Measurements from ENCODE around the gene SMIM7. TPM values are rescaled to one million over a fixed set of nuclear protein-coding genes. Genes with fewer than 3 reads are reported as not detected.

Gene SMIM7
- total RNA-seq, 1 donor from 2014 or later: 59.1 TPM

- intact Hi-C loops (cut with micrococcal nuclease): no loop called here
Measured at GRCh38 chr19:16599655-16600346, 60.1 kb downstream of the SMIM7 start.

- intact Hi-C loops (cut with micrococcal nuclease): no loop called here
Measured at GRCh38 chr19:16598848-16599247, 61.1 kb downstream of the SMIM7 start.

- intact Hi-C loops (cut with micrococcal nuclease): no loop called here
Measured at GRCh38 chr19:16596399-16596798, 63.5 kb downstream of the SMIM7 start.

Other genes starting within 250 kb of the SMIM7 start
- 41.1 and 46.3 TPM in 2 replicates for gene EPS15L1, start 188.2 kb downstream of the SMIM7 start, total RNA-seq
- 0.15 TPM in 1 of 2 replicates, not detected in the other for gene CALR3, start 164.0 kb downstream of the SMIM7 start, total RNA-seq
- gene C19orf44, start 163.8 kb downstream of the SMIM7 start, total RNA-seq: 3.4 and 3.6 TPM in 2 replicates
- gene CHERP, start 117.7 kb downstream of the SMIM7 start, total RNA-seq: 60.8 and 66.3 TPM in 2 replicates
- gene SLC35E1, start 87.7 kb downstream of the SMIM7 start, total RNA-seq: 54.8 and 63.4 TPM in 2 replicates
- gene MED26, start 31.9 kb downstream of the SMIM7 start, total RNA-seq: 18.0 and 18.3 TPM in 2 replicates
- 0.20 and 0.59 TPM in 2 replicates for gene TMEM38A, start 995 bp upstream of the SMIM7 start, total RNA-seq
- gene NWD1, start 59.7 kb upstream of the SMIM7 start, total RNA-seq: not detected in 2 replicates
- gene SIN3B, start 169.3 kb upstream of the SMIM7 start, total RNA-seq: 41.0 and 43.6 TPM in 2 replicates
- gene F2RL3, start 228.9 kb upstream of the SMIM7 start, total RNA-seq: 0.12 and 0.17 TPM in 2 replicates